AG04449 (cell line): ENCODE data around the gene PHPT1.

ENCODE experiments used
- CTCF ChIA-PET: fragments of 350-600 bp; formaldehyde crosslinking; extraction: SDS; loops from one replicate; lab custom pipeline; 2021; ENCODE audit warnings: antibody characterized with exemption; lab: Yijun Ruan, JAX
- POLR2A ChIA-PET: fragments of 400-600, 350-600 bp; formaldehyde crosslinking; extraction: SDS; loops from one replicate; lab custom pipeline; 2020; ENCODE audit warnings: antibody characterized with exemption, inconsistent platforms; lab: Yijun Ruan, JAX
- DNase-seq: peaks from one replicate; pipeline ENCODE4 v3.0.0-alpha.2; 2010; ENCODE audit warnings: low read depth, low spot score
- H3K4me3 ChIP-seq: 2 replicates; pipeline ENCODE4 v1.5.1; 2011; ENCODE audit warnings: low read depth, mild to moderate bottlenecking, control low read depth, low read length
- CTCF ChIP-seq: IDR thresholded peaks from one replicate; pipeline ENCODE4 v1.5.1; 2011; ENCODE audit warnings: mild to moderate bottlenecking, moderate library complexity, low read length, control low read depth, inconsistent platforms; ENCODE audit not compliant: insufficient read depth; ENCODE audit errors: missing control alignments

PHPT1 gene

GRCh38 chr9:136845465-136846260, 3.5 kb upstream of the PHPT1 start:
- DNase-seq: no peak
- CTCF ChIA-PET: interaction anchor here (0.7 kb wide), 1 partner anchor 105 kb away, joined by 3 read pairs; no protein-coding TSS in a partner anchor
- POLR2A ChIA-PET: interaction anchor here (1.2 kb wide), 1 partner anchor 190 kb away, joined by 3 read pairs; no protein-coding TSS in a partner anchor
- TF ChIP-seq CTCF: no peak
- no peak overlapping the region for H3K4me3 ChIP-seq

GRCh38 chr9:136846376-136847087, 2.7 kb upstream of the PHPT1 start:
- ChIA-PET POLR2A (interaction anchor here (0.8 to 1.8 kb wide), 5 partner anchors 9 to 189 kb away, joined by 3 to 8 read pairs (median 6); partner anchors contain the start of gene EDF1), CTCF (interaction anchor here (1.2 to 1.5 kb wide), 4 partner anchors 55 to 200 kb away, joined by 3 to 5 read pairs (median 4); partner anchors contain the start of gene NPDC1)
- DNase-seq: no peak
- TF ChIP-seq CTCF: no peak
- peak overlapping the region; percentile 23; the same call in 1 of the 2 replicates for H3K4me3 ChIP-seq

GRCh38 chr9:136847088-136847825, 2.0 kb upstream of the PHPT1 start:
- DNase-seq: no peak
- CTCF ChIA-PET: interaction anchor here (1.2 to 1.6 kb wide), 6 partner anchors 55 to 209 kb away, joined by 3 to 8 read pairs (median 4); partner anchors contain the start of gene NPDC1
- peak overlapping the region; percentile 97 for H3K4me3 ChIP-seq
- POLR2A ChIA-PET: interaction anchor here (0.6 to 1.8 kb wide), 8 partner anchors 9 to 188 kb away, joined by 3 to 8 read pairs (median 4); partner anchors contain the start of gene EDF1
- TF ChIP-seq CTCF: no peak

- DNase-seq: peak; percentile 9
- CTCF ChIA-PET: interaction anchor here (1.3 to 1.6 kb wide), 4 partner anchors 56 to 208 kb away, joined by 3 to 8 read pairs (median 4); partner anchors contain the start of gene NPDC1
- POLR2A ChIA-PET: interaction anchor here (0.6 to 1.8 kb wide), 9 partner anchors 10 to 187 kb away, joined by 3 to 8 read pairs (median 3); partner anchors contain the start of genes CLIC3 and EDF1
- H3K4me3 ChIP-seq: peak overlapping the region; percentile 97
- TF ChIP-seq CTCF: no peak
These were observed 1.3 kb upstream of the PHPT1 start for GRCh38 chr9:136847826-136848392.

GRCh38 chr9:136848393-136849037, 694 bp upstream of the PHPT1 start:
- TF ChIP-seq CTCF: no peak
- DNase-seq: no peak
- ChIA-PET CTCF (interaction anchor here (0.9 to 1.6 kb wide), 3 partner anchors 8 to 207 kb away, joined by 3 to 8 read pairs (median 3); no protein-coding TSS in a partner anchor), POLR2A (interaction anchor here (0.8 to 1.8 kb wide), 5 partner anchors 10 to 187 kb away, joined by 3 to 8 read pairs (median 3); partner anchors contain the start of gene CLIC3)
- H3K4me3 ChIP-seq: peak overlapping the region; percentile 97
